ENCODE measurements around the gene IGSF9.

IGSF9 gene

GRCh38 chr1:159968901-159969300 lies 23.5 kb upstream of the IGSF9 start:
- no peaks in the 10 kb centered on the region for H3K9me3 ChIP-seq (ENCODE audit: insufficient read depth, low read depth, low read length)
- no peaks in the 10 kb centered on the region for H3K36me3 ChIP-seq (ENCODE audit: insufficient read depth, low read length)
- H3K9ac ChIP-seq (ENCODE audit: low read depth, low read length, poor library complexity, severe bottlenecking), result no peak overlapping the region
- H3K4me1 ChIP-seq (ENCODE audit: insufficient read depth, low read length, poor library complexity, severe bottlenecking), result no peaks in the 10 kb centered on the region
- H3K4me2 ChIP-seq (ENCODE audit: low read depth, low read length, poor library complexity, severe bottlenecking), result no peak overlapping the region
- no peak overlapping the region for H2AFZ ChIP-seq (ENCODE audit: low read length)
- no peaks in the 10 kb centered on the region for H3F3A ChIP-seq (ENCODE audit: low read depth)
- H3K27me3 ChIP-seq (ENCODE audit: insufficient read depth, low read length, poor library complexity, severe bottlenecking), result peaks cover 10% of the 10 kb centered on the region
- H3K79me2 ChIP-seq (ENCODE audit: insufficient read depth, low read length), result no peaks in the 10 kb centered on the region
- TF ChIP-seq EZH2phosphoT487 (IDR thresholded peaks at IDR 0.05; ENCODE audit: borderline replicate concordance), result no peak
- no peaks in the 10 kb centered on the region for H4K20me1 ChIP-seq (ENCODE audit: insufficient read depth, low read length, poor library complexity, severe bottlenecking)
- H3K4me3 ChIP-seq (ENCODE audit: low read length, poor library complexity, severe bottlenecking), result no peak overlapping the region
- H3K9me2 ChIP-seq (replicated peaks; ENCODE audit: low read depth, low read length), result no peaks in the 10 kb centered on the region

GRCh38 chr1:159965263-159965662 lies 19.9 kb upstream of the IGSF9 start:
- H3F3A ChIP-seq (ENCODE audit: low read depth), result no peaks in the 10 kb centered on the region
- H3K79me2 ChIP-seq (ENCODE audit: insufficient read depth, low read length), result no peaks in the 10 kb centered on the region
- H3K9me2 ChIP-seq (replicated peaks; ENCODE audit: low read depth, low read length), result no peaks in the 10 kb centered on the region
- no peaks in the 10 kb centered on the region for H3K9me3 ChIP-seq (ENCODE audit: insufficient read depth, low read depth, low read length)
- H3K36me3 ChIP-seq (ENCODE audit: insufficient read depth, low read length), result no peaks in the 10 kb centered on the region
- H3K4me3 ChIP-seq (ENCODE audit: low read length, poor library complexity, severe bottlenecking), result no peak overlapping the region
- H3K4me2 ChIP-seq (ENCODE audit: low read depth, low read length, poor library complexity, severe bottlenecking), result no peak overlapping the region
- no peak for TF ChIP-seq EZH2phosphoT487 (IDR thresholded peaks at IDR 0.05; ENCODE audit: borderline replicate concordance)
- no peak for TF ChIP-seq CTCF (conservative IDR thresholded peaks at IDR 0.05; ENCODE audit: low read length)
- no peaks in the 10 kb centered on the region for H3K4me1 ChIP-seq (ENCODE audit: insufficient read depth, low read length, poor library complexity, severe bottlenecking)
- H3K9ac ChIP-seq (ENCODE audit: low read depth, low read length, poor library complexity, severe bottlenecking), result no peak overlapping the region
- H2AFZ ChIP-seq (ENCODE audit: low read length), result no peak overlapping the region
- H4K20me1 ChIP-seq (ENCODE audit: insufficient read depth, low read length, poor library complexity, severe bottlenecking), result no peaks in the 10 kb centered on the region
- peaks cover 10% of the 10 kb centered on the region for H3K27me3 ChIP-seq (ENCODE audit: insufficient read depth, low read length, poor library complexity, severe bottlenecking)

GRCh38 chr1:159964144-159964543 lies 18.7 kb upstream of the IGSF9 start:
- no peaks in the 10 kb centered on the region for H3K79me2 ChIP-seq (ENCODE audit: insufficient read depth, low read length)
- H3K36me3 ChIP-seq (ENCODE audit: insufficient read depth, low read length), result no peaks in the 10 kb centered on the region
- no peaks in the 10 kb centered on the region for H3K4me1 ChIP-seq (ENCODE audit: insufficient read depth, low read length, poor library complexity, severe bottlenecking)
- H3F3A ChIP-seq (ENCODE audit: low read depth), result no peaks in the 10 kb centered on the region
- TF ChIP-seq CTCF (conservative IDR thresholded peaks at IDR 0.05; ENCODE audit: low read length), result no peak
- no peak for TF ChIP-seq EZH2phosphoT487 (IDR thresholded peaks at IDR 0.05; ENCODE audit: borderline replicate concordance)
- no peak overlapping the region for H3K4me3 ChIP-seq (ENCODE audit: low read length, poor library complexity, severe bottlenecking)
- no peak overlapping the region for H2AFZ ChIP-seq (ENCODE audit: low read length)
- peaks cover 10% of the 10 kb centered on the region for H3K27me3 ChIP-seq (ENCODE audit: insufficient read depth, low read length, poor library complexity, severe bottlenecking)
- H3K9me2 ChIP-seq (replicated peaks; ENCODE audit: low read depth, low read length), result no peaks in the 10 kb centered on the region
- no peaks in the 10 kb centered on the region for H3K9me3 ChIP-seq (ENCODE audit: insufficient read depth, low read depth, low read length)
- no peak overlapping the region for H3K9ac ChIP-seq (ENCODE audit: low read depth, low read length, poor library complexity, severe bottlenecking)
- H4K20me1 ChIP-seq (ENCODE audit: insufficient read depth, low read length, poor library complexity, severe bottlenecking), result no peaks in the 10 kb centered on the region
- H3K4me2 ChIP-seq (ENCODE audit: low read depth, low read length, poor library complexity, severe bottlenecking), result no peak overlapping the region

GRCh38 chr1:159962176-159962575 lies 16.8 kb upstream of the IGSF9 start:
- no peaks in the 10 kb centered on the region for H3K36me3 ChIP-seq (ENCODE audit: insufficient read depth, low read length)
- TF ChIP-seq EZH2phosphoT487 (IDR thresholded peaks at IDR 0.05; ENCODE audit: borderline replicate concordance) (no peak), CTCF (conservative IDR thresholded peaks at IDR 0.05; ENCODE audit: low read length) (no peak)
- H2AFZ ChIP-seq (ENCODE audit: low read length), result no peak overlapping the region
- no peak overlapping the region for H3K4me3 ChIP-seq (ENCODE audit: low read length, poor library complexity, severe bottlenecking)
- no peaks in the 10 kb centered on the region for H3K9me2 ChIP-seq (replicated peaks; ENCODE audit: low read depth, low read length)
- H3K9ac ChIP-seq (ENCODE audit: low read depth, low read length, poor library complexity, severe bottlenecking), result no peak overlapping the region
- H3K9me3 ChIP-seq (ENCODE audit: insufficient read depth, low read depth, low read length), result no peaks in the 10 kb centered on the region
- H3K4me1 ChIP-seq (ENCODE audit: insufficient read depth, low read length, poor library complexity, severe bottlenecking), result no peaks in the 10 kb centered on the region
- H3K4me2 ChIP-seq (ENCODE audit: low read depth, low read length, poor library complexity, severe bottlenecking), result no peak overlapping the region
- H4K20me1 ChIP-seq (ENCODE audit: insufficient read depth, low read length, poor library complexity, severe bottlenecking), result no peaks in the 10 kb centered on the region
- H3K27me3 ChIP-seq (ENCODE audit: insufficient read depth, low read length, poor library complexity, severe bottlenecking), result peaks cover 6% of the 10 kb centered on the region
- no peaks in the 10 kb centered on the region for H3K79me2 ChIP-seq (ENCODE audit: insufficient read depth, low read length)
- H3F3A ChIP-seq (ENCODE audit: low read depth), result no peaks in the 10 kb centered on the region
